ENCODE results near the gene UGT1A10. TPM values are rescaled to one million over a fixed set of nuclear protein-coding genes. Genes with fewer than 3 reads are reported as not detected.

The UGT1A10 gene
- total and polyA plus RNA-seq, 2 of the 13 experiments (the other 11 are each of a cell fraction or from before 2014, with no cell fraction given), result not detected

GRCh38 chr2:233745073-233745755 lies 109.0 kb downstream of the UGT1A10 start (continued):
- TF ChIP-seq E2F1 (CRISPR knock-in tag; IDR thresholded peaks at IDR 0.05) (no peak), HMGXB4 (CRISPR knock-in tag; IDR thresholded peaks at IDR 0.05; ENCODE audit: borderline replicate concordance in 1 of 2, low read depth in 1 of 2) (peak in 1 of 2 experiments; percentile 71; a peak in 1 of 4 replicates), ZNF883 (CRISPR knock-in tag; IDR thresholded peaks at IDR 0.05; ENCODE audit: not compliant biosample characterization) (no peak), HMG20B (CRISPR knock-in tag; conservative IDR thresholded peaks at IDR 0.05) (peak; percentile 98), ZFP37 (CRISPR knock-in tag; IDR thresholded peaks at IDR 0.05; ENCODE audit: borderline replicate concordance) (0 out of 2 replicates have a peak, but pooled peaks have one; percentile 65), NFKBIZ (CRISPR knock-in tag; IDR thresholded peaks at IDR 0.05) (peak; percentile 91), MIER2 (CRISPR knock-in tag; IDR thresholded peaks at IDR 0.05) (peak; percentile 87), SIN3A (IDR thresholded peaks at IDR 0.05; ENCODE audit: borderline replicate concordance, low read depth, low read length) (no peak), ZXDC (CRISPR knock-in tag; IDR thresholded peaks at IDR 0.05) (no peak), ZNF724P (CRISPR knock-in tag; IDR thresholded peaks at IDR 0.05; ENCODE audit: borderline replicate concordance) (peak; percentile 46; the same call in 1 of the 2 replicates), ZC3H13 (CRISPR knock-in tag; IDR thresholded peaks at IDR 0.05) (peak; percentile 81), CSRNP1 (CRISPR knock-in tag; IDR thresholded peaks at IDR 0.05) (no peak), SMC3 (IDR thresholded peaks at IDR 0.05; ENCODE audit: low read length) (peak; percentile 30), ZNF546 (CRISPR knock-in tag; conservative IDR thresholded peaks at IDR 0.05) (no peak; the same call in 1 of the 2 replicates), ZNF337 (CRISPR knock-in tag; IDR thresholded peaks at IDR 0.05; ENCODE audit: borderline replicate concordance, low read depth) (no peak), TCF7L2 (IDR thresholded peaks at IDR 0.05; ENCODE audit: low read depth, low read length) (peak; percentile 87), MIER3 (CRISPR knock-in tag; IDR thresholded peaks at IDR 0.05; ENCODE audit: borderline replicate concordance) (peak; percentile 95; the same call in 1 of the 2 replicates), ZNF12 (CRISPR knock-in tag; IDR thresholded peaks at IDR 0.05) (peak; percentile 74), KDM1A (CRISPR knock-in tag; IDR thresholded peaks at IDR 0.05) (0 out of 2 replicates have a peak, but pooled peaks have one; percentile 31), KAT2B (IDR thresholded peaks at IDR 0.05; ENCODE audit: borderline replicate concordance, low read depth, low read length) (no peak), ATM (IDR thresholded peaks at IDR 0.05; ENCODE audit: borderline replicate concordance) (no peak; the same call in 1 of the 2 replicates), ZNF674 (CRISPR knock-in tag; IDR thresholded peaks at IDR 0.05; ENCODE audit: low read depth) (no peak)
